Pancreas (tissue), 10 donors: ENCODE results near the gene EIF4E. TPM values are rescaled to one million over a fixed set of nuclear protein-coding genes. Genes with fewer than 3 reads are reported as not detected.
"Not testable (repeated sequence)": the region's sequence is repeated elsewhere in the genome, so short reads cannot be mapped to it uniquely, and the experiment has no call there.

Experiments
- ATAC-seq, 4 donors: fragments of 200-7000 bp; cut with Tn5 transposase; one replicate each; pipeline versions ENCODE4 v1.8.0 to v1.9.1; 2020; ENCODE audit warnings: mild to moderate bottlenecking in 4 of 4, moderate library complexity in 4 of 4
- DNase-seq, 6 donors: peaks; one replicate each; pipeline ENCODE4 v3.0.0-alpha.2; 2020
- FAIRE-seq: peaks from 2 replicates; lab custom pipeline; 2012; peaks lifted over from hg19 to GRCh38; lab: Jason Lieb, UNC
- H3K27ac ChIP-seq, 4 donors: fragments of 200-600 bp; sonication (generic); 1 replicate in 3 of 4; 2 replicates in 1 of 4; pipeline versions ENCODE4 v1.5.0 to v1.8.0; 2020
- H3K27me3 ChIP-seq, 4 donors: fragments of 200-600 bp; one replicate each; pipeline ENCODE4 v1.8.0; 2021
- H3K36me3 ChIP-seq, 3 donors: fragments of 200-600 bp; sonication (generic) in 1 of 3; one replicate each; pipeline versions ENCODE4 v1.5.0 to v1.8.0; 2020 to 2021
- H3K4me1 ChIP-seq, 3 donors: fragments of 200-600 bp; one replicate each; pipeline ENCODE4 v1.8.0; 2021
- H3K4me3 ChIP-seq, 4 donors: fragments of 200-600 bp; sonication (generic) in 2 of 4; one replicate each; pipeline versions ENCODE4 v1.5.0 to v1.8.0; 2020 to 2021
- H3K9me3 ChIP-seq, 4 donors: fragments of 200-600 bp; one replicate each; pipeline ENCODE4 v1.8.0; 2021
- WGBS, 2 donors: extraction: QIAGEN DNeasy Blood & Tissue Kit; methylation state at CpG; one replicate each; pipeline ENCODE4 v1.1.7; 2013; 5-methylcytosine and 5-hydroxymethylcytosine counted together
- intact Hi-C, 3 donors: fragments of 100-400 bp; cut with DNase I; formaldehyde crosslinking; loops; one replicate each; pipeline versions ENCODE4 v1.11.1 to v1.14.2; 2022
- polyA plus RNA-seq, 2 donors: library from polyadenylated mRNA; stranded (reverse); fragments of 200-250 nt; gene quantifications; one replicate each; pipeline ENCODE4 v1.2.3, GENCODE V29; 2013
- total RNA-seq, 6 donors: library from RNA; stranded (reverse); fragmentation: NEBNext Ultra II Directional in 4 of 6; extraction: Animal tissue kit (Norgen Biotek cat#: 25700) in 4 of 6; gene quantifications; one replicate each; pipeline versions ENCODE4 v1.2.1 to v1.2.4, GENCODE V29; 2021 to 2023
- TF ChIP-seq, protein P1 (sequence below), 4 donors: fragments of 200-600 bp; sonication (generic) in 3 of 4; IDR thresholded peaks; one replicate each; pipeline versions ENCODE4 v1.5.0 to v1.8.0; 2021; ENCODE audit warnings: antibody characterized with exemption in 4 of 4
- donor health status: healthy with polysubstance abuse.
- donor health status: DM: no; HTN: no; CAD: no; lungs with moderate emphysema.
- donor health status: DM: no; HTN: no; CAD: no.
- donor health status: control.
- donor health status: control.
- donor health status: Bipolar disorder and iron deficiency.
- donor health status: DM: yes; HTN: yes; CAD: no.
- donor health status: DM: no; HTN: no; CAD: no.
- donor health status: DM: no; HTN: no; CAD: no.
- donor health status: DM: yes; HTN: yes; CAD: no.

EIF4E gene
- total and polyA plus RNA-seq, 8 donors: 6.3 to 31.8 (median 22.3) TPM

- H3K9me3 ChIP-seq: peaks cover 0 to 3% (median 1%) of the 10 kb centered on the region in 4 donors
- FAIRE-seq: no peak
- H3K4me1 ChIP-seq: no peaks in the 10 kb centered on the region
- no peak for DNase-seq
- ATAC-seq: no peak
- H3K4me3 ChIP-seq: no peak overlapping the region
- TF ChIP-seq, protein P1, sequence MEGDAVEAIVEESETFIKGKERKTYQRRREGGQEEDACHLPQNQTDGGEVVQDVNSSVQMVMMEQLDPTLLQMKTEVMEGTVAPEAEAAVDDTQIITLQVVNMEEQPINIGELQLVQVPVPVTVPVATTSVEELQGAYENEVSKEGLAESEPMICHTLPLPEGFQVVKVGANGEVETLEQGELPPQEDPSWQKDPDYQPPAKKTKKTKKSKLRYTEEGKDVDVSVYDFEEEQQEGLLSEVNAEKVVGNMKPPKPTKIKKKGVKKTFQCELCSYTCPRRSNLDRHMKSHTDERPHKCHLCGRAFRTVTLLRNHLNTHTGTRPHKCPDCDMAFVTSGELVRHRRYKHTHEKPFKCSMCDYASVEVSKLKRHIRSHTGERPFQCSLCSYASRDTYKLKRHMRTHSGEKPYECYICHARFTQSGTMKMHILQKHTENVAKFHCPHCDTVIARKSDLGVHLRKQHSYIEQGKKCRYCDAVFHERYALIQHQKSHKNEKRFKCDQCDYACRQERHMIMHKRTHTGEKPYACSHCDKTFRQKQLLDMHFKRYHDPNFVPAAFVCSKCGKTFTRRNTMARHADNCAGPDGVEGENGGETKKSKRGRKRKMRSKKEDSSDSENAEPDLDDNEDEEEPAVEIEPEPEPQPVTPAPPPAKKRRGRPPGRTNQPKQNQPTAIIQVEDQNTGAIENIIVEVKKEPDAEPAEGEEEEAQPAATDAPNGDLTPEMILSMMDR (IDR thresholded peaks at IDR 0.05): no peak
- H3K27ac ChIP-seq: no peak overlapping the region
- WGBS, 2 donors: 39 to 52% methylated on average over 1 of the region's 1 CpG
- H3K27me3 ChIP-seq: no peaks in the 10 kb centered on the region
- intact Hi-C loops: no loop called here
- no peaks in the 10 kb centered on the region for H3K36me3 ChIP-seq
These were observed 80.5 kb downstream of the EIF4E start for GRCh38 chr4:98848448-98848847.

GRCh38 chr4:98845960-98846359 lies 83.0 kb downstream of the EIF4E start:
- Histone ChIP-seq H3K36me3 (no peaks in the 10 kb centered on the region), H3K4me1 (no peaks in the 10 kb centered on the region), H3K27ac (no peak overlapping the region), H3K4me3 (no peak overlapping the region), H3K9me3 (peaks cover 0 to 3% (median 1%) of the 10 kb centered on the region in 4 donors), H3K27me3 (no peaks in the 10 kb centered on the region)
- ATAC-seq (no peak), FAIRE-seq (no peak), DNase-seq (no peak)
- intact Hi-C loops: no loop called here
- TF ChIP-seq, protein P1 (IDR thresholded peaks at IDR 0.05): no peak

- H3K4me1 ChIP-seq, H3K36me3 ChIP-seq, ATAC-seq, H3K4me3 ChIP-seq, DNase-seq, FAIRE-seq, H3K9me3 ChIP-seq, H3K27me3 ChIP-seq, H3K27ac ChIP-seq, intact Hi-C loops: not testable (repeated sequence)
- WGBS, 2 donors: 83 to 90% methylated on average over 11 of the region's 11 CpGs
These were observed 86.0 kb downstream of the EIF4E start for GRCh38 chr4:98842917-98843316.

- no peak overlapping the region for H3K27ac ChIP-seq
- H3K4me1 ChIP-seq: no peaks in the 10 kb centered on the region
- DNase-seq (no peak), FAIRE-seq (no peak), ATAC-seq (peak in 1 of 4 donors; percentile 44)
- TF ChIP-seq, protein P1 (IDR thresholded peaks at IDR 0.05): no peak
- H3K27me3 ChIP-seq: no peaks in the 10 kb centered on the region
- no peaks in the 10 kb centered on the region for H3K9me3 ChIP-seq
- no peak overlapping the region for H3K4me3 ChIP-seq
- 49 to 52% methylated on average over 5 of the region's 5 CpGs for WGBS, 2 donors
- intact Hi-C loops: no loop called here
- no peaks in the 10 kb centered on the region for H3K36me3 ChIP-seq
These were observed 89.8 kb downstream of the EIF4E start for GRCh38 chr4:98838977-98839618.

DNA sequence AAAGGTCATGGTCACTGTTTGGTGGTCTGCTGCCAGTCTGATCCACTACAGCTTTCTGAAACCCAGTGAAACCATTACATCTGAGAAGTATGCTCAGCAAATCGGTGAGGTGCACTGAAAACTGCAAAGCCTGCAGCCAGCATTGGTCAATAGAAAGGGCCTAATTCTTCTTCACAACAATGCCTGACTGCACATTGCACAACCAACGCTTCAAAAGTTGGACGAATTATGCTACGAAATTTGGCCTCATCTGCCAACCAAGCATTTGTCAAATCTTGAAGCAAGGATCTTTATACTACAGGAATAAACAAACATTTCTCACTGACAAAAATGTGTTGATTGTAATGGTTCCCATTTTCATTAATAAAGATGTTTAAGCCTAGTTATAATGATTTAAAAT lies 90.4 kb downstream of the EIF4E start:
- Histone ChIP-seq H3K27ac (no peak overlapping the region), H3K9me3 (no peaks in the 10 kb centered on the region), H3K36me3 (no peaks in the 10 kb centered on the region), H3K27me3 (no peaks in the 10 kb centered on the region), H3K4me1 (no peaks in the 10 kb centered on the region), H3K4me3 (no peak overlapping the region)
- DNase-seq (no peak), FAIRE-seq (no peak), ATAC-seq (no peak)
- intact Hi-C loops: no loop called here
- WGBS, 2 donors: 71 to 83% methylated on average over 4 of the region's 4 CpGs
- TF ChIP-seq, protein P1 (IDR thresholded peaks at IDR 0.05): no peak
